ENCODE results near the gene SYNRG.

The SYNRG gene

DNA sequence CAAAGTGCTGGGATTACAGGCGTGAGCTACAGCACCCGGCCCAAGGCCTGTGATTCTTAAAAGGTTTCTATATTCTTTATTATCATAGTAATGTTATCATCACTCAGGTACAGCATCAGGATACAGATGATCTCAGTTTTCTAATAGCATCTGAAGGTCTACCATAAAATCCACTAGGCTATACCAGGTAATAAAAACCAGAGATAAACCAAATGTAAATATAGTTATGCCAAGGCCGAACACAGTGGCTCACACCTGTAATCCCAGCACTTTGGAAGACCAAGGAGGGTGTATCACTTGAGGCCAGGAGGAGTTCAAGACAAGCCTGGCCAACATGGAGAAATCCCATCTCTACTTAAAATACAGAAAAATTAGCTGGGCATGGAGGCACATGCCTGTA is 53.8 kb downstream of the SYNRG start:
- Histone ChIP-seq H3K27me3 (replicated peaks) (no peaks in the 10 kb centered on the region), H3K4me3 (ENCODE audit: low read depth, low read length) (no peak overlapping the region), H3K27ac (no peak overlapping the region), H3K36me3 (replicated peaks) (peaks cover 27% of the 10 kb centered on the region)
- in situ Hi-C loops (cut with HindIII; ENCODE audit: low pct_ligation_motif_present, low sequenced_read_pairs): no loop called here
- no peak for DNase-seq
- TF ChIP-seq, protein P1, sequence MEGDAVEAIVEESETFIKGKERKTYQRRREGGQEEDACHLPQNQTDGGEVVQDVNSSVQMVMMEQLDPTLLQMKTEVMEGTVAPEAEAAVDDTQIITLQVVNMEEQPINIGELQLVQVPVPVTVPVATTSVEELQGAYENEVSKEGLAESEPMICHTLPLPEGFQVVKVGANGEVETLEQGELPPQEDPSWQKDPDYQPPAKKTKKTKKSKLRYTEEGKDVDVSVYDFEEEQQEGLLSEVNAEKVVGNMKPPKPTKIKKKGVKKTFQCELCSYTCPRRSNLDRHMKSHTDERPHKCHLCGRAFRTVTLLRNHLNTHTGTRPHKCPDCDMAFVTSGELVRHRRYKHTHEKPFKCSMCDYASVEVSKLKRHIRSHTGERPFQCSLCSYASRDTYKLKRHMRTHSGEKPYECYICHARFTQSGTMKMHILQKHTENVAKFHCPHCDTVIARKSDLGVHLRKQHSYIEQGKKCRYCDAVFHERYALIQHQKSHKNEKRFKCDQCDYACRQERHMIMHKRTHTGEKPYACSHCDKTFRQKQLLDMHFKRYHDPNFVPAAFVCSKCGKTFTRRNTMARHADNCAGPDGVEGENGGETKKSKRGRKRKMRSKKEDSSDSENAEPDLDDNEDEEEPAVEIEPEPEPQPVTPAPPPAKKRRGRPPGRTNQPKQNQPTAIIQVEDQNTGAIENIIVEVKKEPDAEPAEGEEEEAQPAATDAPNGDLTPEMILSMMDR (IDR thresholded peaks at IDR 0.05; ENCODE audit: low read depth, low read length, missing control alignments): no peak

DNA sequence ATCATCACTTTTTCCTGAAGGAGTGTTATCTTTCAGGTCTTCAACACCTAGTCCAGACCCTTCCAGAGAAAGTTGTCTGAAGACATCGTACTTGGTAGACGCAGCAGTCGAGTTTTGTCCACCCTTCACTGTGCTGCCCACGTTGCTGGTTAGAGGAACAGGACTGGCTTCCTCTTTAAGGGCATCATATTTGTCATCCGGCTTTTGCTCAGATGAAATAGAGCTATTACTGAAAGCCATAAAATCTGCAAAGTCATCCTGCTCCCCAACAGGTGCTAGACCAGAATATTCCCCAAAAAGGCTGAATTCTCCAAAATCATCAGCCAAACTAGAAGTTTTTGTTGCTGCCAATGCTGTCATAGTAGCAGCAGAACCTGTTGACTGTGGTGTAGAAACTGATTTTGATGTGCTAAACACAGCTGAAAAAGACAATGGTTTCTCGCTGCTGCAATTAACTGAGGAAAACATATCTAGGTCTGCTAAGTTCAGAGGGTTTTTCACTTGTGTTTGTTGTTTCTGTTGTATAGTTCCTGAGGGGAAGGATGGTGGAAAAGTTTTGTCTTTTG is 55.7 kb downstream of the SYNRG start:
- Histone ChIP-seq H3K4me3 (ENCODE audit: low read depth, low read length) (no peak overlapping the region), H3K27me3 (replicated peaks) (no peaks in the 10 kb centered on the region), H3K27ac (no peak overlapping the region), H3K36me3 (replicated peaks) (peaks cover 22% of the 10 kb centered on the region)
- no peak for DNase-seq
- TF ChIP-seq, protein P1 (IDR thresholded peaks at IDR 0.05; ENCODE audit: low read depth, low read length, missing control alignments): no peak
- in situ Hi-C loops (cut with HindIII; ENCODE audit: low pct_ligation_motif_present, low sequenced_read_pairs): no loop called here

DNA sequence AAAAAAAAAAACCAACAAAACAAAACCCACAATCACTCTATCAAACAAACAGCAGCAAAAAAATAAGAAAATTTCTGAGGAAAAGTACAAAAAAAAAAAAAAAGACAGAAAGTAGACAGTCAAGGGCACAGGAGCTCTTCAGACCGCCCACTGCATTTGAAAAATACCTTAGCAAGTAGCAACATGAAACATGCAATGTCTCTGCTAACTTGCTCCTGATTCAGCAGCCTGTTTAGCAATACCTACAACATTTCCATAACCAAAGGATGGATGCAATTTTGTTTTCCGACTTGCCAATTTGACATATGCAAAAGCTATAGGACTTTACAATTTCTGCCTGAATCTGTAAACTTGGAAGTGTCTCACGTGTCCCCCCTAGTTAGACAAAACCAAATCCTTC is 57.4 kb downstream of the SYNRG start:
- Histone ChIP-seq H3K36me3 (replicated peaks) (peaks cover 13% of the 10 kb centered on the region), H3K27ac (no peak overlapping the region), H3K4me3 (ENCODE audit: low read depth, low read length) (no peak overlapping the region), H3K27me3 (replicated peaks) (no peaks in the 10 kb centered on the region)
- no peak for DNase-seq
- TF ChIP-seq, protein P1 (IDR thresholded peaks at IDR 0.05; ENCODE audit: low read depth, low read length, missing control alignments): no peak
- in situ Hi-C loops (cut with HindIII; ENCODE audit: low pct_ligation_motif_present, low sequenced_read_pairs): no loop called here

DNA sequence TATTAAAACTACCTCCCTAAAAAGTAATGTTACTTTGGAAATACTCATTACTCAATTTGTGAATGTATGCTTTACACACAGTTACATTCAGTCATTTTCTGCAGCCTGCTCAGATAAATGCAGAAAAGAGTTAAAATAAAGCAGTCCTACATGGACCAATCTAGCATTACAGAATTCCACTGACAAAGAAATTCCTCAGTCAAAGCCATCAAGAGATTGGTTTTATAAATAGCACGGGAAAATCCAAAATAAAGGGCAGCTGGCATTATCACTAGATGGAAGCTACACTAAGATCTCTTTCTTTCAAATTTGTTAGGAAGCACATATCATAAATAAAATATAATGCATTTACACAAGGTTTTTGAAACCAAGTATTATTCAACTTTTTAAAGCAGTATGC is 61.2 kb downstream of the SYNRG start:
- peaks cover 2% of the 10 kb centered on the region for H3K36me3 ChIP-seq (replicated peaks)
- in situ Hi-C loops (cut with HindIII; ENCODE audit: low pct_ligation_motif_present, low sequenced_read_pairs): no loop called here
- no peaks in the 10 kb centered on the region for H3K27me3 ChIP-seq (replicated peaks)
- TF ChIP-seq, protein P1 (IDR thresholded peaks at IDR 0.05; ENCODE audit: low read depth, low read length, missing control alignments): no peak
- H3K27ac ChIP-seq: no peak overlapping the region
- no peak for DNase-seq
- H3K4me3 ChIP-seq (ENCODE audit: low read depth, low read length): no peak overlapping the region

DNA sequence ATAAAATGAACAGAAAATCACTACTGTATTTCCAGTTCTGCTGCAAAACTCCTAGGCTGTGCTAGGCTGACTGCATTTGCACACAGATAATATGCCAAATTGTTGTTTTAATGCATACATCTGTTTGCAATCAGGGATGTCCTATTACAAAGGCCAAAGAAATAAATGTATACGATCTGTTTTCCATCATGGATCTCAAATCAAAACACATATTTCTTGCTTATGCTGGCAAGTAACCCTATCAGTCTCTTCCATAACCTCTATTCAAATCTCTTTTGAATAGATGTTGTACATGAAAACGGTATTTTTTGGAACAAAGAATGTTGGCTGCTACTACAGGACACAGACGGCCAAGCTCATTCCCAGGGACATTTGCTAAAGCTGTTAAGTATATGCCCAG is 62.9 kb downstream of the SYNRG start:
- Histone ChIP-seq H3K36me3 (replicated peaks) (peaks cover 11% of the 10 kb centered on the region), H3K27me3 (replicated peaks) (no peaks in the 10 kb centered on the region)
- in situ Hi-C loops (cut with HindIII; ENCODE audit: low pct_ligation_motif_present, low sequenced_read_pairs): no loop called here

More for the DNA sequence above, 62.9 kb downstream of the SYNRG start:
- TF ChIP-seq, protein P1 (IDR thresholded peaks at IDR 0.05; ENCODE audit: low read depth, low read length, missing control alignments): no peak
- no peak overlapping the region for H3K4me3 ChIP-seq (ENCODE audit: low read depth, low read length)
- no peak overlapping the region for H3K27ac ChIP-seq
- no peak for DNase-seq
